Choroid plexus epithelial cell (primary cell): ENCODE measurements around the gene SLC38A5.

Experiments used
- DNase-seq: peaks from one replicate; pipeline ENCODE4 v3.0.0-alpha.2; 2010; ENCODE audit warnings: low read depth
- H3K4me3 ChIP-seq: 2 replicates; pipeline ENCODE4 v1.5.1; 2011; ENCODE audit warnings: low read depth, mild to moderate bottlenecking, control low read depth, low read length, moderate library complexity
- CTCF ChIP-seq: conservative IDR thresholded peaks from 2 replicates; pipeline ENCODE4 v1.5.1; 2011; ENCODE audit warnings: low read depth, mild to moderate bottlenecking, control low read depth, inconsistent platforms, low read length, moderate library complexity

SLC38A5 gene

GRCh38 chrX:48475774-48476577, 5.9 kb upstream of the SLC38A5 start, which contains the start of gene FTSJ1:
Gene FTSJ1, plus strand, starts transcription at chrX:48476199. Its CDS starts 1,849 bp downstream, at chrX:48478048.
- DNase-seq, result peak; percentile 95
- H3K4me3 ChIP-seq, result peak within 1 kb of the TSS; percentile 80
- TF ChIP-seq CTCF, result no peak

GRCh38 chrX:48475296-48475695, 5.2 kb upstream of the SLC38A5 start:
- peak overlapping the region; percentile 80 for H3K4me3 ChIP-seq
- no peak for DNase-seq
- TF ChIP-seq CTCF, result no peak

- no peak for DNase-seq
Measured at GRCh38 chrX:48474581-48474980, 4.5 kb upstream of the SLC38A5 start.

GRCh38 chrX:48474127-48474526, 4.1 kb upstream of the SLC38A5 start:
- peak; percentile 48 for DNase-seq
- TF ChIP-seq CTCF, result peak; percentile 52
- no peak overlapping the region for H3K4me3 ChIP-seq

More at GRCh38 chrX:48474581-48474980, 4.5 kb upstream of the SLC38A5 start:
- TF ChIP-seq CTCF, result no peak
- no peak overlapping the region for H3K4me3 ChIP-seq

- DNase-seq, result no peak
- no peak for TF ChIP-seq CTCF
- H3K4me3 ChIP-seq, result no peak overlapping the region
Measured at GRCh38 chrX:48473704-48473990, 3.6 kb upstream of the SLC38A5 start.

GRCh38 chrX:48472851-48473703, 3.0 kb upstream of the SLC38A5 start:
- peak; percentile 23 for DNase-seq
- TF ChIP-seq CTCF, result no peak
- no peak overlapping the region for H3K4me3 ChIP-seq

GRCh38 chrX:48472225-48472624, 2.2 kb upstream of the SLC38A5 start:
- no peak for TF ChIP-seq CTCF
- H3K4me3 ChIP-seq, result no peak overlapping the region
- no peak for DNase-seq
